ENCODE results near the gene ATOSB.
A peak's percentile ranks its signal among the peaks of the same experiment; 100 is the strongest.
"Not testable (repeated sequence)": the region's sequence is repeated elsewhere in the genome, so short reads cannot be mapped to it uniquely, and the experiment has no call there.

The ATOSB gene
- 42.8 to 125 (median 72.8) reads per million in 17 experiments for total RNA-seq

- peak; percentile 98 to 99 (median 98) for DNase-seq
Measured at GRCh38 chr9:35115680-35116538, at the start of gene ATOSB. Gene ATOSB, minus strand, starts transcription at chr9:35115862. Its CDS starts 7,588 bp downstream, at chr9:35108274.

DNA sequence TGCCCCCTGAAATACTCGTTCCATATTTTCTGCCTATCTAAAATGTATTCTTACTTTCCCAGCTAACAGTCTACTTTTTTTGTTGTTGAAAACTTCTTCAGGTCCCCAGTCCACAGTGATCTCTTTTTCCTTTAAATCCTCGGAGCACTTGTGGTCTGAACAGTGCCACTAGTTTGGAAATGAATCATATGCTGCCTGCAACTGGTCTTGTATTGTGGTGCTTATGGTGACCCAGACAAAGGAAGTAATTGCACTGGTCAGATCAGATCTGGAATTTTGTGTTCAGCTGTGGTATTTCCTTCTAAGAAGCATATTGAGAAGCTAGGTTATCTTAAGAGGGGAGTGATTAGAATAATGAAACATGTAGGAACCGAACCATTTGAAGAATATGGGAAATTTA, 49.0 kb upstream of the ATOSB start:
- peak in 2 of 4 experiments; percentile 7 to 10 for DNase-seq

GRCh38 chr9:35163413-35163812, 47.8 kb upstream of the ATOSB start:
- no peak for DNase-seq

GRCh38 chr9:35162605-35163315, 47.1 kb upstream of the ATOSB start:
- DNase-seq: no peak

DNA sequence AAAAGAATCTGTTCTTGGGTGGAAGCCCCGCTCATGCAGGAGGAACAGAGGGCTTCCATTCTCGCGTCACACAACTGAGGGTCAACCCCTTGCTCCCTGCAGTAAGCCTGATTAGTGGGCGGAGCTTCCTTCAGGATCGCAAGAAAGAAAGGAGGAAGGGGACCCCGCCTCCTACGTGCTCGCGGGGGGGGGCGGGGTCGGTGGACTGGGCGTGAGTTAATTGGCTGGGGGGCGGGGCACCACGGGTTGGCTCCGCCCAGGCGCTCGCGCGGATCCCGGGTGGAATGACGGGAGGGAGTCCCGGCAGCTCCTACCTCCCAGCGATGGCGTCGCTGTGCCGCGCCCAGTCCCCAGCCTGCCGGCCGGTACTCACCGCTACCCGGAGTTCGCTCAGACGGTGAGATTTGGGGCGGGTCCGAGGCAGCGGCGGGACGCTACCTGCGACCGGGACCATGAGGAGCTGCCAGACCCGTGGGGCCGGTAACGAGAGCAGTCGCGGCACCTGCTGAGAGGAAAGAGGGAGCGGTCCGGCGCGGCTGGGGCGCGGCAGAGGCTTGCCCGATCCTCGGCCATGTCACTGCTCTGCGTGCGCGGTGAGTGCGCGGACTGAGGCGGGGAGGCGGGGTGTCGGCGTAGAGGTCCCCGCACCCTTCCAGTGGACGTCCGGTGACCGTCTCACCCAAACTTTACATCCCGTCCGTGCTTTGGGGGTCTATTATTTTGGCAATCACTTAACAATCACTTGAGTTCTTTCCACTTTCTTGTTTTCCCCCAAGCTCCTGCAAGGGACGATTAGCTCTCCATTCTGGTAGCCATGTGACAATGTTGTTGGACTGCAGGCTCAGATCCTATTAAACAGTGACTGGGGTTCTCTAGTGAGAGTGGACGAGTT, 46.3 kb upstream of the ATOSB start, which contains the start of gene UNC13B:
Gene UNC13B (plus strand): TSS at position 297 of the 892 bp plus-strand sequence. CDS start 275 bp downstream, at position 572.
- peak; percentile 94 to 98 (median 96) for DNase-seq

- DNase-seq: peak in 3 of 4 experiments; percentile 17 to 34 (median 18)
Measured at GRCh38 chr9:35158501-35159280, 43.0 kb upstream of the ATOSB start.

- not testable (repeated sequence) for DNase-seq
Measured at GRCh38 chr9:35157836-35158235, 42.2 kb upstream of the ATOSB start.

GRCh38 chr9:35156781-35157180, 41.1 kb upstream of the ATOSB start:
- no peak for DNase-seq

DNA sequence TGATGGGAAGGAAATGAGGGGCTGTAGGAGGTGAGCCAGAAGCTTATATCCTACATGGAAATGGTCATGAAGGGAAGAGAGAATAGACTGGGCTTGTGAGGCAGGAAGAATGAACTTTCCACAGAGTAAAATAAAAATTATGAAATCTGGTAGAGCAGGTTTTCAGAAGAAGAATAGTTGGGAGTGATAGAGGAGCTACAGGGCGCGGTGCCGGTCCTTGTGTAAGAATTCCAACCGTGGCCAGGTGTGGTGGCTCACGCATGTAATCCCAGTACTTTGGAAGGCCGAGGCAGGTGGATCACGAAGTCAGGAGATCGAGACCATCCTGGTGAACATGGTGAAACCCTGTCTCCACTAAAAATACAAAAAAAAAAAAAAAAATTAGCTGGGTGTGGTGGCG, 37.3 kb upstream of the ATOSB start:
- DNase-seq: no peak

GRCh38 chr9:35147941-35148563, 32.4 kb upstream of the ATOSB start:
- DNase-seq: not testable (repeated sequence)

DNA sequence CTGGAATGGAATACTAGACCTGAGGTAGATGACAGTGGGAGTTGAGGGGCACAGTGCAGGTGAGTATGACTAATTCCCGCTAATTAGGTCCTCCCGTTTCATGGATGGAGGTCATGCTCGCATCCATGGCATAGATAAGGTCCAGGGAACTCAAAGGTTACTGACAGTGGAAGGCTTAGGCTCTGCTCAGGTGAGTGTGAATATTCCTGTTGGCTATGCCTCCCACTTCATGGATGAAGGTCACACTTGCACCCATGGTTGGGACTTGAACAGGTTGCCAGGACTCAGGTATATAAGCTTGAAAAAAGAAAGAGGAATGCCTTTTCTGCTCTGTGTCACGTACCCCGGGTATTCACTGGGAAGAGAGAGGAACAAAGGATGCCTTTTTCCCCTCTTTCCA, 26.4 kb upstream of the ATOSB start:
- no peak for DNase-seq

- no peak for DNase-seq
Measured at GRCh38 chr9:35140093-35140492, 24.4 kb upstream of the ATOSB start.

DNA sequence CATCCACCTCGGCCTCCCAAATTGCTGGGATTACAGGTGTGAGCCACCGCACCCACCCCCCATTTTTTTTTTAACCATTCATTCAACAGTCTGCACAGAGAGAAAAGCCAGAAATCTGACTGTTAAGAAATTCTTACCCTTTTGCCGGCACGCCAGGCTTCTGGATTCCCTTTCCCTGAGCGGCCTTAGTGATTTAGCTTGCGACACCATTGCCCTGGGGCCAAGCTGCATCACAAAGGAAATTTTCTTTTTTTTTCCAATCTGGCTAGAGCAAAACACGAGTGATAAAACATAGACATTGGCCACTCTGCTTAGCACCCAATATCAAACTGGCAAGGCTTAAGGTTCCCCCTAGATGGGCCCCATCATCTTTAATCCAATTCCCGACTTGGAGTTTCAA, 21.2 kb upstream of the ATOSB start:
- no peak for DNase-seq

- DNase-seq: no peak
Measured at GRCh38 chr9:35135988-35136387, 20.3 kb upstream of the ATOSB start.

GRCh38 chr9:35134920-35135319, 19.3 kb upstream of the ATOSB start:
- DNase-seq: no peak

DNA sequence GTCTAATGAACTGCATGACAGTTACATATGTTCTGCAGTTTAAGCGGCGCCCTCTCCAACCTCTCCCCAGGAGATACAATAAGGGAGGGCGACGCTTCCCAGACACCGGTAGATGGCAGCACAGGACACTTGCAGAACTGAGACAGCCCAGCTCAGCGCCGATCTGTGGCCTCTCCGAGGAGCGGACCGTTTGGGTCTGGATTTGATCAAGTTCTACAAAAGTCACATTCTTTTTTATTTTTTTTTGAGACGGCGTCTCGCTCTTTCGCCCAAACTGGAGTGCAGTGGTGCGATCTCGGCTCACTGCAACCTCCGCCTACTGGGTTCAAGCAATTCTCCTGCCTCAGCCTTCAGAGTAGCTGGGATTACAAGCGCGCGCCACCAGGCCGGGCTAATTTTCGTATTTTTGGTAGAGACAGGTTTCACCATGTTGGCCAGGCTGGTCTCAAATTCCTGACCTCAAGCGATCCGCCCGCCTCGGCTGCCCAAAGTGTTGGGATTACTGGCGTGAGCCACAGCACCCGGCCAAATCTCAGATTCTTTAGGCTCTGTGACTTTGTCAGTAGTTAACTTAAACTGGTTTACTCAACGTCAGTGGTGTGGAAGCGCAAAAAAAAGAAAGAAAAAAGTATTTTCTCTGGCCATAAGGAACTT, 1.4 kb upstream of the ATOSB start:
- peak; percentile 94 to 98 (median 95) for DNase-seq

GRCh38 chr9:35116539-35116897, 856 bp upstream of the ATOSB start:
- no peak for DNase-seq

DNA sequence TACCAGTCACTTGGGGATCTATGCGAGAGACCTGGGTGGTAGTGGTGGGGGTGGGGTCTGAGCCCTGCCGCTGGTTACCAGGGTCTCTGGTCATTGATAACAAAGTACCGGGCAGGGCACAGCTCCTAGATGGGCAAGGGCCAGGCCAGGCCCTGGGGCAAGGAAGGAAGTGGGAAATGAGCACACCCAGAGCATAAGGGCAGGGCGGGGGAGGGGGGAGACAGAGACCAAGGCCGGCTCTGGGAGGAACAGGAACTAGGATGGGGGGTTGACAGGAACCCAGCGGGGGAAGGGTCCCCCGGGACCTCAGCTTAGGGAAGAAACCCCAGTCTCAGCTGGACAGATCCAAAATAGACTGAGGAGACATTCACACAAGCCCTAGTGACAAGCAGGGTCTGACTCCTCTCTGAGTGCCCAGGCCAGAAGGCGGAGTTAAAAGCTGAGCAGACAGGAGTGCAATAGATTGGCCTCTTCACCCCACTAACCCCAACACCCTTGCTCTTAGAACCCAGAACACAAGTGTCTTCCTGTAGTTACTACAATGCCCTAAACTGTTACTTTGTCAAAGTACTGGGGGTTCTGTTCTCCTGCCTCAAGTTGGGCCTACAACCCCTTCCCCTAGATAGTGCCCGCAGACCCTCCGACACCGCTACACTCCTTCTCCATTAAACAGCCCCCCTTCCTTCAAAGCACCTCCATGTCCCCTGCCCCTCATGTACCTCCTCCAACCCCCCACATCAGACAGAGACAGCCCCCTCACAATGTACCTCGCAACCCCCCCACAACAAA, 628 bp downstream of the ATOSB start:
- DNase-seq: peak; percentile 84 to 93 (median 91)

DNA sequence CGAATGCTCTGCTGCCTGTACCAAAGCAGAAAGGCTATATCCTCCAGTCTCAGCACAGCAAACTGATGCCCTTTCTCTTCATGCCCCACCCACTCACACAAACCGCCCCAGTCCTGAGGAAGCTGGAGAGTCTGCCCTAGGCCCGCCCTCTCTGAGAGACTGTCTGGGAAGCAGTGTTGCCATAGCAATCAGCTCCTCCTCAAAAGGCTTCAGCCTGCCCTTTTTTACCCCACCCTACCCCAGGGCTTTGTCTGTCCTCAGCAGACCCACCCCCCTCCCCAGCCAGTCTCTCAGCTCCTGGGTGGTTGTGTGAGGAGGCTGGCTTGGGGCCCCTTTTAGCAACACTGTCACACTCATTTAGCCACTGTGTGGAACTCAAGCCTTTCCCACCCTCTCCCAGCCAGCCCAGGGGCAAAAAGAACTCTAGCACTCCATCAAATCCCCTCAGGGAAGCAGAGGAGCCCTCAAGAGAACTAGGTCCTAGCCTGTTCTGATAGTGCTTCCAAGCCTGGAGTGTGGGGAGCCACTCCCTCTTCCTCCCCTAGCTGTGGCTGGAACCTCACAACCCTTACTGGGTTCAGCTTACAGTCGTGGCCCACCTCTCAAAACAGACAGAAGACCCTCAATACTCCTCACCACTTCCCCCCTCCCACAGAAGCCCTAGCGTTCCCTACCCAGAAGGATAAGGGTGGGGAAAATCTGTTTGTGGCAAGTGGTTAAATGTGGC, 1.4 kb downstream of the ATOSB start:
- peak; percentile 91 to 97 (median 96) for DNase-seq
